ENCODE data around the gene NRG3.
A peak's percentile ranks its signal among the peaks of the same experiment; 100 is the strongest.

NRG3 gene

DNA sequence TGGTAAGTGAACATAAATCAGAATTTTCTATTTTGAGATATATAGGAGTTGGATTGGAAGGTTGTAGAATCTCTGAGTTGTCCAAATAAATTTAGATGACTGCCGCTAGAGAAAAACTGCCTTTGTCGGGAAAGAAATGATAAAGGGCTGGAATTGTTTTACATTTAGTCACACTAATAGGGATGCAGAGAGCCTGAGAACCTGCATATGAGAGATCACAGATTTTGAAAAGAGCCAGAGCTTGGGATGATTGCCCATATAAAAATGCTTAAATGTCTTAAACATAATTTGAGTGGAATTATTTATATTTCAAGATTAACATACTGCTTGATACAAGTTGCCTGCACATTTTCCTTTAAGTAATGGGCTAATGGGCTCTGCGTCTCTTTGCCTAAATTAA, 660.5 kb downstream of the NRG3 start (continued):
- TF ChIP-seq, protein P1, sequence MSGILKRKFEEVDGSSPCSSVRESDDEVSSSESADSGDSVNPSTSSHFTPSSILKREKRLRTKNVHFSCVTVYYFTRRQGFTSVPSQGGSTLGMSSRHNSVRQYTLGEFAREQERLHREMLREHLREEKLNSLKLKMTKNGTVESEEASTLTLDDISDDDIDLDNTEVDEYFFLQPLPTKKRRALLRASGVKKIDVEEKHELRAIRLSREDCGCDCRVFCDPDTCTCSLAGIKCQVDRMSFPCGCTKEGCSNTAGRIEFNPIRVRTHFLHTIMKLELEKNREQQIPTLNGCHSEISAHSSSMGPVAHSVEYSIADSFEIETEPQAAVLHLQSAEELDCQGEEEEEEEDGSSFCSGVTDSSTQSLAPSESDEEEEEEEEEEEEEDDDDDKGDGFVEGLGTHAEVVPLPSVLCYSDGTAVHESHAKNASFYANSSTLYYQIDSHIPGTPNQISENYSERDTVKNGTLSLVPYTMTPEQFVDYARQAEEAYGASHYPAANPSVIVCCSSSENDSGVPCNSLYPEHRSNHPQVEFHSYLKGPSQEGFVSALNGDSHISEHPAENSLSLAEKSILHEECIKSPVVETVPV (CRISPR knock-in tag; IDR thresholded peaks at IDR 0.05) = 0 out of 2 replicates have a peak, but pooled peaks have one; percentile 64

DNA sequence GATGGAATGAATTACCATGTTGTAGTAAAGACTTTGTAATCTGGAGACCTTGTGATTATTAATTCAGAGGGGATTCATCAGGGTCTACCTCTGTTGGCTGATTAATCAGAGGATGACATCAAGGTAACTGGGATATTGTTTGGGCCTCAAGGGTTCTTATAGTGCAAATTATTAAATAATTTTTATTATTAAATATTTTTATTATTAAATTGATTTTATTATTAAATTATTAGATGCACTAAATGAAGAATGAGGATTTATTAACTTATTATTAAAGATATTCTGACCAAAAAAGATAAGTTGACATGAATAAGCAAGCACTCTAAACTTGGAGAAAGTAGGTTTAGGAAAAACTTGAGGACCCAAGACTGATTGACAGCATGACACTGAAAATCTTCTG, 661.7 kb downstream of the NRG3 start:
- TF ChIP-seq ZNF8 (CRISPR knock-in tag; IDR thresholded peaks at IDR 0.05) (no peak), ISL1 (CRISPR knock-in tag; IDR thresholded peaks at IDR 0.05) (no peak), PPARA (CRISPR knock-in tag; IDR thresholded peaks at IDR 0.05; ENCODE audit: borderline replicate concordance) (no peak), ZC3H10 (CRISPR knock-in tag; IDR thresholded peaks at IDR 0.05) (no peak), ZNF70 (CRISPR knock-in tag; IDR thresholded peaks at IDR 0.05) (no peak), RARB (CRISPR knock-in tag; IDR thresholded peaks at IDR 0.05) (no peak), GLIS3 (CRISPR knock-in tag; IDR thresholded peaks at IDR 0.05) (no peak), BACH2 (CRISPR knock-in tag; IDR thresholded peaks at IDR 0.05; ENCODE audit: borderline replicate concordance) (no peak), ZNF565 (CRISPR knock-in tag; conservative IDR thresholded peaks at IDR 0.05; ENCODE audit: low read depth) (no peak), TOX (CRISPR knock-in tag; IDR thresholded peaks at IDR 0.05; ENCODE audit: borderline replicate concordance) (no peak), ESRRG (CRISPR knock-in tag; IDR thresholded peaks at IDR 0.05) (no peak), ZFP3 (CRISPR knock-in tag; IDR thresholded peaks at IDR 0.05) (no peak)
- TF ChIP-seq, protein P2, sequence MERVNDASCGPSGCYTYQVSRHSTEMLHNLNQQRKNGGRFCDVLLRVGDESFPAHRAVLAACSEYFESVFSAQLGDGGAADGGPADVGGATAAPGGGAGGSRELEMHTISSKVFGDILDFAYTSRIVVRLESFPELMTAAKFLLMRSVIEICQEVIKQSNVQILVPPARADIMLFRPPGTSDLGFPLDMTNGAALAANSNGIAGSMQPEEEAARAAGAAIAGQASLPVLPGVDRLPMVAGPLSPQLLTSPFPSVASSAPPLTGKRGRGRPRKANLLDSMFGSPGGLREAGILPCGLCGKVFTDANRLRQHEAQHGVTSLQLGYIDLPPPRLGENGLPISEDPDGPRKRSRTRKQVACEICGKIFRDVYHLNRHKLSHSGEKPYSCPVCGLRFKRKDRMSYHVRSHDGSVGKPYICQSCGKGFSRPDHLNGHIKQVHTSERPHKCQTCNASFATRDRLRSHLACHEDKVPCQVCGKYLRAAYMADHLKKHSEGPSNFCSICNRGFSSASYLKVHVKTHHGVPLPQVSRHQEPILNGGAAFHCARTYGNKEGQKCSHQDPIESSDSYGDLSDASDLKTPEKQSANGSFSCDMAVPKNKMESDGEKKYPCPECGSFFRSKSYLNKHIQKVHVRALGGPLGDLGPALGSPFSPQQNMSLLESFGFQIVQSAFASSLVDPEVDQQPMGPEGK (CRISPR knock-in tag; IDR thresholded peaks at IDR 0.05; ENCODE audit: borderline replicate concordance) = no peak
- TF ChIP-seq, protein P3, sequence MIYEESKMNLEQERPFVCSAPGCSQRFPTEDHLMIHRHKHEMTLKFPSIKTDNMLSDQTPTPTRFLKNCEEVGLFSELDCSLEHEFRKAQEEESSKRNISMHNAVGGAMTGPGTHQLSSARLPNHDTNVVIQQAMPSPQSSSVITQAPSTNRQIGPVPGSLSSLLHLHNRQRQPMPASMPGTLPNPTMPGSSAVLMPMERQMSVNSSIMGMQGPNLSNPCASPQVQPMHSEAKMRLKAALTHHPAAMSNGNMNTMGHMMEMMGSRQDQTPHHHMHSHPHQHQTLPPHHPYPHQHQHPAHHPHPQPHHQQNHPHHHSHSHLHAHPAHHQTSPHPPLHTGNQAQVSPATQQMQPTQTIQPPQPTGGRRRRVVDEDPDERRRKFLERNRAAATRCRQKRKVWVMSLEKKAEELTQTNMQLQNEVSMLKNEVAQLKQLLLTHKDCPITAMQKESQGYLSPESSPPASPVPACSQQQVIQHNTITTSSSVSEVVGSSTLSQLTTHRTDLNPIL (CRISPR knock-in tag; IDR thresholded peaks at IDR 0.05; ENCODE audit: low read depth) = no peak
- TF ChIP-seq, protein P4, sequence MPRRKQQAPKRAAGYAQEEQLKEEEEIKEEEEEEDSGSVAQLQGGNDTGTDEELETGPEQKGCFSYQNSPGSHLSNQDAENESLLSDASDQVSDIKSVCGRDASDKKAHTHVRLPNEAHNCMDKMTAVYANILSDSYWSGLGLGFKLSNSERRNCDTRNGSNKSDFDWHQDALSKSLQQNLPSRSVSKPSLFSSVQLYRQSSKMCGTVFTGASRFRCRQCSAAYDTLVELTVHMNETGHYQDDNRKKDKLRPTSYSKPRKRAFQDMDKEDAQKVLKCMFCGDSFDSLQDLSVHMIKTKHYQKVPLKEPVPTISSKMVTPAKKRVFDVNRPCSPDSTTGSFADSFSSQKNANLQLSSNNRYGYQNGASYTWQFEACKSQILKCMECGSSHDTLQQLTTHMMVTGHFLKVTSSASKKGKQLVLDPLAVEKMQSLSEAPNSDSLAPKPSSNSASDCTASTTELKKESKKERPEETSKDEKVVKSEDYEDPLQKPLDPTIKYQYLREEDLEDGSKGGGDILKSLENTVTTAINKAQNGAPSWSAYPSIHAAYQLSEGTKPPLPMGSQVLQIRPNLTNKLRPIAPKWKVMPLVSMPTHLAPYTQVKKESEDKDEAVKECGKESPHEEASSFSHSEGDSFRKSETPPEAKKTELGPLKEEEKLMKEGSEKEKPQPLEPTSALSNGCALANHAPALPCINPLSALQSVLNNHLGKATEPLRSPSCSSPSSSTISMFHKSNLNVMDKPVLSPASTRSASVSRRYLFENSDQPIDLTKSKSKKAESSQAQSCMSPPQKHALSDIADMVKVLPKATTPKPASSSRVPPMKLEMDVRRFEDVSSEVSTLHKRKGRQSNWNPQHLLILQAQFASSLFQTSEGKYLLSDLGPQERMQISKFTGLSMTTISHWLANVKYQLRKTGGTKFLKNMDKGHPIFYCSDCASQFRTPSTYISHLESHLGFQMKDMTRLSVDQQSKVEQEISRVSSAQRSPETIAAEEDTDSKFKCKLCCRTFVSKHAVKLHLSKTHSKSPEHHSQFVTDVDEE (CRISPR knock-in tag; IDR thresholded peaks at IDR 0.05) = no peak
- TF ChIP-seq, protein P1 (CRISPR knock-in tag; IDR thresholded peaks at IDR 0.05) = no peak
- ATAC-seq = no peak

DNA sequence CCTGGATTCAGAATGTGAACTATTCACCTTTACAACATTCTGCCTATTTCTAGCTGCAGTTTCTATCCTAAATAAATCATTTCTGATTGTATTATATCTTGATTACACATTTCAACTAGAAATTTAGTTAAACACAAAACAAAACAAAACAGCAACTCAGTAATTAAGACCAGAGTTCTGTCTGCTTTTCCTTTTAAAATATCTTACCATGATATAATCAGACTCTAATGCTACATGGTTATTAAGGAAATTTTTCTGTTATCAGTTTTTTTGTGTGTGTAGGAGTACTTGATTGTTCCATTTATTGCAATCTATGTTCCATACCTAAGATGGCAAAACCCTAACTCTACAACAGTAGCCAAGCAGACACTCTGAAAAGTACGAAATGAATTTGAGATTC, 663.3 kb downstream of the NRG3 start:
- no peak; the same call in 2 of the 3 replicates for ATAC-seq
- TF ChIP-seq BACH2 (CRISPR knock-in tag; IDR thresholded peaks at IDR 0.05; ENCODE audit: borderline replicate concordance) (no peak), SNAI2 (CRISPR knock-in tag; IDR thresholded peaks at IDR 0.05) (0 out of 2 replicates have a peak, but pooled peaks have one; percentile 8), ZNF8 (CRISPR knock-in tag; IDR thresholded peaks at IDR 0.05) (no peak), ISL1 (CRISPR knock-in tag; IDR thresholded peaks at IDR 0.05) (peak; percentile 95), ZFP30 (CRISPR knock-in tag; IDR thresholded peaks at IDR 0.05) (no peak), ZFP3 (CRISPR knock-in tag; IDR thresholded peaks at IDR 0.05) (peak; percentile 70; the same call in 1 of the 2 replicates), GLIS3 (CRISPR knock-in tag; IDR thresholded peaks at IDR 0.05) (no peak; the same call in 1 of the 2 replicates), ESRRG (CRISPR knock-in tag; IDR thresholded peaks at IDR 0.05) (no peak)
- TF ChIP-seq, protein P4 (CRISPR knock-in tag; IDR thresholded peaks at IDR 0.05) = peak; percentile 87; the same call in 1 of the 2 replicates
- TF ChIP-seq, protein P3 (CRISPR knock-in tag; IDR thresholded peaks at IDR 0.05; ENCODE audit: low read depth) = 0 out of 2 replicates have a peak, but pooled peaks have one; percentile 36
- TF ChIP-seq, protein P5, sequence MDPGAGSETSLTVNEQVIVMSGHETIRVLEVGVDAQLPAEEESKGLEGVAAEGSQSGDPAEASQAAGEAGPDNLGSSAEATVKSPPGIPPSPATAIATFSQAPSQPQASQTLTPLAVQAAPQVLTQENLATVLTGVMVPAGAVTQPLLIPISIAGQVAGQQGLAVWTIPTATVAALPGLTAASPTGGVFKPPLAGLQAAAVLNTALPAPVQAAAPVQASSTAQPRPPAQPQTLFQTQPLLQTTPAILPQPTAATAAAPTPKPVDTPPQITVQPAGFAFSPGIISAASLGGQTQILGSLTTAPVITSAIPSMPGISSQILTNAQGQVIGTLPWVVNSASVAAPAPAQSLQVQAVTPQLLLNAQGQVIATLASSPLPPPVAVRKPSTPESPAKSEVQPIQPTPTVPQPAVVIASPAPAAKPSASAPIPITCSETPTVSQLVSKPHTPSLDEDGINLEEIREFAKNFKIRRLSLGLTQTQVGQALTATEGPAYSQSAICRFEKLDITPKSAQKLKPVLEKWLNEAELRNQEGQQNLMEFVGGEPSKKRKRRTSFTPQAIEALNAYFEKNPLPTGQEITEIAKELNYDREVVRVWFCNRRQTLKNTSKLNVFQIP (CRISPR knock-in tag; IDR thresholded peaks at IDR 0.05; ENCODE audit: borderline replicate concordance, low read depth) = no peak; the same call in 1 of the 2 replicates
- TF ChIP-seq, protein P1 (CRISPR knock-in tag; IDR thresholded peaks at IDR 0.05) = 0 out of 2 replicates have a peak, but pooled peaks have one; percentile 25
